ENCODE results near the gene PTH2R.

PTH2R gene

DNA sequence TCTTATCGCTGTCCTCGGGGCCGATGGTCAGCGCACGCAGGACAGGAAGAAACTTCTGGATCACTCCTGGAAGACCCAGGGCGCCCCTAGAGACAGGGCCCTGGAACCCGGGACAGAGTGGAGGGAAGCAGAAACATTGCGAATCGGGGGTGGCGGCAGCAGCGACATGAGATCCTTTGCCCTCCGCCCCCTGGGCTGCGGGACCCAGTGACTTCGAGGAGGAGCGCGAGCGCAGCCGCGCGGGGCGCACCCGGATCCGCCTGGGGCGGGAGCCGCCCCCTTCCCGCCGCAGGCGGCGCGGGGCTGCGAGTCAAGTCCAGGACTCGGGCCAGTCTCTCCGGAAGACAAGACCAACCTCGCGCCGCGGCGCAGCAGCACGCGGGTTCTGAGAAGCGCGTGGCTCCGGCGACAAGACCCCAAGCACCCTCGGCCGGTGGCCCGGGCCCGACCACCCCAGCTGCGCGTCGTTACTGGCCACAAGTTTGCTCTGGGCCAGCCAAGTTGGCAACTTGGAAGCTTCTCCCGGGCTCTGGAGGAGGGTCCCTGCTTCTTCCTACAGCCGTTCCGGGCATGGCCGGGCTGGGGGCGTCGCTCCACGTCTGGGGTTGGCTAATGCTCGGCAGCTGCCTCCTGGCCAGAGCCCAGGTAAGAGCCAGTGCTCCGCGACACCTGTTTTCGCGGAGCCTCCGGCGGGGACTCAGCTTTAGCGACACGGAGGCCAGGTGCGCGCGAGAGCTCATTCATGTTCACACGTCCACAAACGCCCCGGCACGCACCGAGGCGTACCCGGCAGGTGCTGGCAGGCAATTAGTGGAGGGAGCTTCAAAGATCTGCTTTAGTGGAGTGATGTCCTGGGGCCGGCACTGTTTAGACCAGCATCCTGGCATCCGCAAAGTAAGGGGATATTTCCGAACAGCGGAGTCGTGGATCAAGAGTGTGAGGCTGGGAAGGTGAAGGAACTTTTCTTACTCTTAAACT, at the start of gene PTH2R:
Gene PTH2R (plus strand): TSS at position 319 of the 978 bp plus-strand sequence. CDS start 252 bp downstream, at position 571.
- no peak within 1 kb of the TSS; the same call in 1 of the 2 replicates for H3K27ac ChIP-seq
- TF ChIP-seq ZFX (IDR thresholded peaks at IDR 0.05): no peak
- TF ChIP-seq, protein P1, sequence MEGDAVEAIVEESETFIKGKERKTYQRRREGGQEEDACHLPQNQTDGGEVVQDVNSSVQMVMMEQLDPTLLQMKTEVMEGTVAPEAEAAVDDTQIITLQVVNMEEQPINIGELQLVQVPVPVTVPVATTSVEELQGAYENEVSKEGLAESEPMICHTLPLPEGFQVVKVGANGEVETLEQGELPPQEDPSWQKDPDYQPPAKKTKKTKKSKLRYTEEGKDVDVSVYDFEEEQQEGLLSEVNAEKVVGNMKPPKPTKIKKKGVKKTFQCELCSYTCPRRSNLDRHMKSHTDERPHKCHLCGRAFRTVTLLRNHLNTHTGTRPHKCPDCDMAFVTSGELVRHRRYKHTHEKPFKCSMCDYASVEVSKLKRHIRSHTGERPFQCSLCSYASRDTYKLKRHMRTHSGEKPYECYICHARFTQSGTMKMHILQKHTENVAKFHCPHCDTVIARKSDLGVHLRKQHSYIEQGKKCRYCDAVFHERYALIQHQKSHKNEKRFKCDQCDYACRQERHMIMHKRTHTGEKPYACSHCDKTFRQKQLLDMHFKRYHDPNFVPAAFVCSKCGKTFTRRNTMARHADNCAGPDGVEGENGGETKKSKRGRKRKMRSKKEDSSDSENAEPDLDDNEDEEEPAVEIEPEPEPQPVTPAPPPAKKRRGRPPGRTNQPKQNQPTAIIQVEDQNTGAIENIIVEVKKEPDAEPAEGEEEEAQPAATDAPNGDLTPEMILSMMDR (conservative IDR thresholded peaks at IDR 0.05): no peak

DNA sequence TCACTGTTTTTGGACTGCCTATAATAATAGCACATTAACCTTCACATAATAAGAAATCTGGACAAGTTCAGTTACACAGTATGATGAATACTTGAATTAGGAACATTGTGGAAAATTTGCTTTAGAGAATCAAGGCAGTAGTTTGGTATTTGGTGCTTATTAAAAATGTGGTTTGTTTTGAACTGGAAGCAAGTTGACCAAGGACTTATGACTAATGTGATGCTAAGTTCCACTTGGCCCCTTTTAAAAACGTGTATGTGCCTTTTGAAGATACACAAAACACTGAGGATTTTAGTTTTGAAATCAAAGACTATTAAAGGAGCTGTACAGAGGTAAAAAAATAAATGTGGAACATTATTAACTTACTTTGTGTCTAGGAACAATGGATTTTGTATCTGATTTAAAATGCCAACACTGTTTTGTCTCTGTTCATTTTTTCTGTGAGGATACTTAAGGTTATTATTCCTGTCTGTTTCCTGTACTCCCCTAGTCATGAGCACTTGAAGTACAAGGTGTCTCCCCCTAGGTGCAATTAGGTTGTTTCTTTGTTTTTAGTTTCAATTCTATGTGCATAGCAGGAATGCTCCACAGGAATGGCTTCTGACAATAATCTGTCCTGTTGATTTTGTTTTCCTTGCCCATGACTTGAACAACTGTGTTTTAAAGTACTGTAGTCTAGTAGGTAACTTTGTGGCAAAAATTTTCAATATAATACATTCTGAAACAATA, 49.6 kb upstream of the PTH2R start:
- TF ChIP-seq ZFX (IDR thresholded peaks at IDR 0.05): no peak
- TF ChIP-seq, protein P1 (conservative IDR thresholded peaks at IDR 0.05): no peak; the same call in 1 of the 2 replicates
- no peak overlapping the region for H3K27ac ChIP-seq

GRCh38 chr2:208358758-208359631, 47.6 kb upstream of the PTH2R start:
- TF ChIP-seq, protein P1 (conservative IDR thresholded peaks at IDR 0.05): no peak
- no peak for TF ChIP-seq ZFX (IDR thresholded peaks at IDR 0.05)
- no peak overlapping the region for H3K27ac ChIP-seq

DNA sequence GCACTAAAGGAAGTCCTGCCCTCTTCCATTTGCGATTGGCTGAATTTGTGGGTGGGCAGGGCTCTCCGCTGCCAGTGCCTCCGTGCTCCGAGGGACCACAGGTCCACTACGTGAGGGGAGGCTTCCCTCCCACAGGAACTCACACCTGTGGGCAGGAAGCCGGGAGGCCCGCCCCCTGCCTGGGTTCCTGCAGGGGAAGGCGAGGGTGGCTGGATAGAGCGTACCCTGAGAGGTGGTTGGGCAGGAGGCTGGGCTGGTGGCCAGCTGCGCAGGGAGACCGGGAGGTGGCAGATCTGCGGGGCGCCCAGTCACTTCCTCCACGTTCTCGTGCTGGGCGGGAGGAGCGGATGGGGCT, 47.0 kb upstream of the PTH2R start:
- TF ChIP-seq, protein P1 (conservative IDR thresholded peaks at IDR 0.05): no peak
- no peak for TF ChIP-seq ZFX (IDR thresholded peaks at IDR 0.05)
- H3K27ac ChIP-seq: no peak overlapping the region

GRCh38 chr2:208360259-208361076, 46.1 kb upstream of the PTH2R start:
- TF ChIP-seq ZFX (IDR thresholded peaks at IDR 0.05): no peak
- TF ChIP-seq, protein P1 (conservative IDR thresholded peaks at IDR 0.05): no peak
- no peak overlapping the region for H3K27ac ChIP-seq

GRCh38 chr2:208361077-208361441, 45.5 kb upstream of the PTH2R start:
- TF ChIP-seq, protein P1 (conservative IDR thresholded peaks at IDR 0.05): no peak
- no peak for TF ChIP-seq ZFX (IDR thresholded peaks at IDR 0.05)

More at GRCh38 chr2:208361077-208361441, 45.5 kb upstream of the PTH2R start:
- no peak overlapping the region for H3K27ac ChIP-seq

Data from C4-2B (cell line).